HG03521 (cell line): ENCODE results near the gene HDDC2.

Experiments used
- ATAC-seq: cut with Tn5 transposase; IDR thresholded peaks from one replicate; pipeline ENCODE4 v1.9.1; 2021; ENCODE audit warnings: mild to moderate bottlenecking, moderate library complexity; ENCODE audit not compliant: unreplicated experiment

HDDC2 gene

DNA sequence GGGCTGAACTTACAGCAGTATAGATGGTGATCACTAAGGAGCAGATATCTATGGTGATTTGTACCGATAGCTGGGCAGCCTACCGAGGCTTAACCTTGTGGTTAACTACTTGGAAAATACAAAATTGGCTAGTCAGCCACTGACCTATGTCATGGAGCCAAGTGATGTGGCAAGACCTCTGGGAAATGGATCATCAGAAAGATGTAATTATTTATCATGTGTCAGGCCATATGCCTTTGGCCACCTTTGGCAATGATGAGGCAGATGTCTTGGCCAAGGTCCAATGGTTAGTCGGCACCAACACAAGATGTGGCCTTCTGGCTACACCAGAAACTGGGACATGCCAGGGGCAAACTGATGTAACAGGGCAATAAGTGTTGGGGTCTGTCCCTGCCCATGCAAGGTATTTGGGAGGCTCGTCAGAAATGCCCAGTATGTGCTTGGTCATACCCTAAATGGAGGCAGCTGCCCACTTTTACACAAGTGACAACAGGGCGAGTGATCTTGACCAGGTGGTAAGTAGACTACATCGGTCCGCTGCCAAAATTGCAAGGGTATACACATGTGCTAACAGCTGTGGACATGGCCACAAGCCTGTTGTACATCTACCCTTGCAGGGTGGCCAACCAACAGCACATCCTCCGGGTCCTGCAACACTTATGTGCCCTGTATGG, 30.1 kb downstream of the HDDC2 start:
- ATAC-seq, result no peak

- no peak for ATAC-seq
Measured at GRCh38 chr6:125270380-125270779, 31.4 kb downstream of the HDDC2 start.

DNA sequence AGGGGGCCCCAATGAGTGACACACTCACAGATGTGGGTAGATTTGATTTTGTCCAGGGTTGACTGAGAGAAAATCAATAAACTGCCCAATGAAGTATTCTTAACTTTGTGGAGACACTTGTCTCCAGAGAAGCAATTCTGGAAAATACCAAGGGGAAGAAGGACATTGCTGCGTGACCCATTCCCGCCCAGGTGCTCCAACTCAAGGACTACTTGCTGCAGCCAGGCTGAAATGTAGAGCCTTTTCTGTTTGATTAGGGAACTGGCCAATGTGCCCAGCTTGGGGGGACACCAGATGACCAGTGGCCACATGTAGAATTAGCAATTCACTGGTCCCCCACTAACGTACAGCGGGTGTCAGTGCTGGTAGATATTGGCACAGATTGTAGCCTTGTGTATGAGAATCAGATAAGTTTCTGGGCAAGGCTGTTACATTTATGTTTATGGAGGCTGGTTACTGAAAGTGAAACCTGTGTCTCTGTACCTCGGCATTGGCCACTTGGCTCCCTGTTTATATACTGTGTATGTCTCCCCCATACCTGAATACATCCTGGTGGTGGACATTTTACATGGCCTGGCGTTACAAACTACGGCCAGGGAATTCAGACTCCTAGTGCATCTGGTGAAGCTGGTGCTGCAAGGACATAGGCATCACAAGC, 32.3 kb downstream of the HDDC2 start:
- no peak for ATAC-seq

GRCh38 chr6:125268765-125269164, 33.0 kb downstream of the HDDC2 start:
- no peak for ATAC-seq

DNA sequence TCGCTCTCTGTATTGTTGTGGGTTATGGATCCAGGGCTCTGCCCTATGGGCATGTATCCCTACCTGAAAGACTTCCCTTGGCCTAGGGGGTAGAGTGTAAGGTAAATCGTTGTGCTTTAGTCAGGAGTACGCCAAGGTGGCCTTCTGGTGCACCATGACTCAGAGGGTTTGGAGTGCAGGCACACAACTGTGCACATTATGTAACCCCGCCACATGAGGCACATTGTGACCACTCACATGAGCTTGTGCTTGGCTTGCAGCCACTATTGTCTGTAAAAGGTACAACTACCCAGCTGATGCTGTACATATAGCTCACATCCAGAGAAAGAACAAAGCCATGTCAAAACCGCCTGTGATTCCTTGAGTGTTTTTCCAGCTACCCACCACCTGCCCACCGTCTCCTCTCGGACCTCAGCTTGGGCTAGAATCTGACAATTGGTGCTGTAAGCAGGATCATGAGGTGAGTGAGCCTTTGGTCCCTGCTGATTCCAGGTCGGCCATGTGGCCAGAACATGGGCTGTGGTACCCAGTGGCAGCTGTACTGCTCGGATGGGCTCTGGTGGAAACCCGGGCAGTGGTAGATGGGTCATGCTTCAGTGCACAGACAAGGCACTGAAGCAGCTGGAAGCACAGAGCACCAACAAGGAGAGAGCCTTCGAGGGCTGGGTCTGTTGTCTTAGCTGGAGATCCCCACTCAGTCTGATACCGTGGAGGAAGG, 33.8 kb downstream of the HDDC2 start:
- ATAC-seq, result no peak

DNA sequence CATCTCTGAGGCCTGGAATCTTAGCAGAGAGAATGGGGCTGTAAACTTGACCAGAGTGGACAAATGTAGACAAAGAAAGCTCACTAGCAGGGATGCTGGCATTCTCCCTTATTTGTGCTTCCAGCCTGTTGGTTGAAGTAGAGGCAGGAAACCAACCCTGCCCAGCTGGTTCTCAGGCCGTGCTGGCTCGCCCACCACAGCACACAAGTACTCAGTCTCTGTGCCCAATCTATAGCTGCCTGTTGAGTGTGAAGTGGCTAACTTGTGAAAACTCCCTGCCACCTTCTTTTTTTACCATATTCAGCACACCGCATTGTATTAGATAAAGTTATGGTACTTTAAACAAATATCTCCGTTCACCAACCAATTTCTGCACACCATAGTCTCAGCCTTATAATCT, 37.3 kb downstream of the HDDC2 start:
- no peak for ATAC-seq

DNA sequence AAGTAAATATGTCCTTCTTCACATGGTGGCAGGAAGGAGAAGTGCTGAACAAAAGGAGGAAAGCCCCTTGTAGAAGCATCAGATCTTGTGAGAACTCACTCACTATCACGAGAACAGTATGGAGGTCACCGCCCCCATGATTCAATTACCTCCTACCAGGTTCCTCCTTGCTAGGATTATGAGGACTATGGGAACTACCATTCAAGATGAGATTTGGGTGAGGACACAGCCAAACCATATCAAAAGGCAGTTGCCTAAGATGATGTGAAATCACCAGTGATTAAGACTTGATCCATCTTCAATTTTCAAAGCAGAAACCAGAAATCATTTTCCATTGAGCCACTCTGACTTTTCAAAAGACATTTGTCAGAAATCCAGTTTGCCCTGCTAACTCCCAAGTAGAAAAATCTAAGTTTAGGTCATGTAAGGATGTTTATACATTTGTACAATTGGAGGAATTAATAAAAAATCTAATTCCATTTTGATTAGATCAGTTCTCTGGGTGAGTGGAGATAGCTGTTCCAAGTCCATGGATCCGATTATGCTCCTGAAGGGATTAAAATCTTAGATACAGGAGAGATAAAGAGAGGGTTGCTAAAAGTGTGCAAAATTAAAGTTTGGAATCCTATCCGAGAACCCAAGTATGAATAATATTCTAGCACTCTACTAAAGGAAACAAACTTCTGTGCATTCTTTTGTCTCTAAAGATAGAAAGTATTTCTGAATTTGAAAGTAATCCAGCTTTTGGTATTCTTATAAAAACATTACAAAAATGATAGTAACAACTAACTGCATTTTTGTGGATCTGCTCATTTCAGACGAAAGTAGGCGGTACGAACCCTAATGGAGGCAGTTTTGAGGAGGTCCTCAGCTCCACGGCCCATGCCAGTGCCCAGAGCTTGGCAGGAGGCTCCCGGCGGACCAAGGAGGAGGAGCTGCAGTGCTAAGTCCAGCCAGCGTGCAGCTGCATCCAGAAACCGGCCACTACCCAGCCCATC, 39.5 kb downstream of the HDDC2 start:
- no peak for ATAC-seq

GRCh38 chr6:125259354-125259736, 42.4 kb downstream of the HDDC2 start:
- no peak for ATAC-seq

DNA sequence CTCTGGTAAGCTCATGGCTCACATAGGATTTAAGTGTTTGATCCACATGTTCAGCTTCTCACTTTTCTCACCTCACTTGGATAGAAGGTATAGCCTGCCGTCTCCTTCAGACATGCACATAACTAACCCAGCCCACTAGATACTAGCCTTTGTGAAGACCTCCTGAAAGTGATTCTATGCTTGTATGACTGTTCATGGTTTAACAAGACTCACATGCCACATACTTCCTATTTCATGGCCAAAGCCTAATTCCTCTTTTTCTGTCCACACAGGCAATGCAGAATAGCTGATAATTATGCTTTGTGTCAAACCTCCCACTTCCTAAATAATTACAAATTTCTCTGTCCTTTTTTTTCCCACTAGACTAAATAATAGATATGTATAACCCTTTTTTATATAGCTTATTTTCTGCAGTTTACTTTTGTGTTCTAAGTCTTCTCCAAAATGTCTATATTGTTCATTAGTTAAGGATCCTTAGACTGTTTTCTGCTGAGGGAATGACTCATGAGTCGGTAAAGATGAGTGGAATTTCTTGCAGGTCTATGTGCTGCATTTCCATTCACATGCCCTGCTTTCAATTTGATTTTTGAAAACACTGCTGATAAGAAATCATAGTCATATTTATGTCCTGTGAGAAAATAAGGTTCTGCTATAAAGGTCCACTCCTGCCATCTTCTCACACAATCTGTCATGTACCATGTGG, 43.0 kb downstream of the HDDC2 start:
- peak; percentile 70 for ATAC-seq

DNA sequence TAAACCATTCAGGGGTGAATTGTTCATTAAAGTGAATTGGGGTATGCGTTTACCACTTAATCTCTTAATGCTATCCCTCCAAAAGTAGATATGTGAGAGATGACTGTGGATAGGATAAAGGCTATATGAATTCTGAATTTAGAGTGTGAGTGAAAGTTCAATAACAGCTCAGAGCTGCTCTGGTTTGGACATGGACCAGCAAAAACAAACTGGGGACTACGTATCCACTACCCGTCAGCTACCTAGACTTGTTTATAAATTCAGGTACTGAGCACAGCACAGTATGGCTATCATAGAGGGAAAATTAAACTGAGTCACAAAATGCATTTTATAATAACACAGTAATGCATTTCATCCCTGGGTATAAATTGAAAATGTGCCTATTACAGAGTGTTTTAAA, 44.4 kb downstream of the HDDC2 start:
- ATAC-seq, result no peak

GRCh38 chr6:125255201-125255600, 46.6 kb downstream of the HDDC2 start:
- no peak for ATAC-seq

DNA sequence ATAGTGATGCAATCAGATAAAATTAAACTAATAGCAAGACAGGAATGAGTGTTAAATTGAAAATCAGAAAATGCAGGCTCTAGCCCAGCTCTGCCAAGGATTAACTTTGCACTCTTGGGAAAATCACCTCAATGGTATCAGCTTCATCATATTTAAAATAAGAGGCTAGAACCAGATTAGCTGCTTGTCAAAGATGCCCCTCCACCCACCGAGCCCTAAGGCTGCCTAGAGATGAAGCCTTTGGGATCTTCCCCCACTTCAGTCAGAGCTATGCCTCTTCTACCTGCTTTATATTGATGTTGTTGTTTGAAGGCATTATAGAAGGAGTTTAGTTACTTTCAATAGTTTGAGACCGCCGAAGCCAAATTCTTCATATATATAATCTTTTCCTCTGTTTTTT, 47.4 kb downstream of the HDDC2 start:
- no peak for ATAC-seq

- no peak for ATAC-seq
Measured at GRCh38 chr6:125253881-125254280, 47.9 kb downstream of the HDDC2 start.

GRCh38 chr6:125252891-125253290, 48.9 kb downstream of the HDDC2 start:
- ATAC-seq, result no peak

- no peak for ATAC-seq
Measured at GRCh38 chr6:125251516-125252220, 50.1 kb downstream of the HDDC2 start.

DNA sequence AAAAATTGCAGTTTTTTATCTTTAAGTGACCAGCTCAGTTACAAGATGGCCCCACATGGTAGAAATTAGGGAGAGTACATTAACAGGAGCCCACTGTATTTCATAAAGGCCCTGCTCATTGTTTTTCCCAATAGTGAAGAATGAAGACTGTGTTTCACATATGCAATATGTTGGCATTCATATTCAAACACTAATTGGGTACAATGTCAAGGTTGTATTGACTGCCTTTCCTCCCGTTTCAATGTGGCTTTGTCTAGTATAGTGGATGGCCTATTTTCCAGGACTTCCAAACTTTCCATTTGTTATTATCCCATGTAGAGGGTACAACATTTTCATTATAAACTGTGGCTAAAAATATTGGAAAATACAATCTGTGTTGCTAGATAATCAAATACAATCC, 51.3 kb downstream of the HDDC2 start:
- ATAC-seq, result no peak

- ATAC-seq, result no peak
Measured at GRCh38 chr6:125248136-125248535, 53.6 kb downstream of the HDDC2 start.

GRCh38 chr6:125246566-125246965, 55.2 kb downstream of the HDDC2 start:
- no peak for ATAC-seq

GRCh38 chr6:125245523-125246264, 56.1 kb downstream of the HDDC2 start:
- no peak for ATAC-seq
